GM12878 (cell line): ENCODE data around the gene DPH1. TPM values are rescaled to one million over a fixed set of nuclear protein-coding genes. Genes with fewer than 3 reads are reported as not detected.

Source experiments
- ATAC-seq: fragments of 200-7000 bp; cut with Tn5 transposase; 3 replicates; pipeline ENCODE4 v1.9.1; 2020; ENCODE audit warnings: mild to moderate bottlenecking, moderate library complexity
- BruUV-seq: library from RNA; stranded (reverse); fragments of 400-500 nt; replicated peaks from 2 replicates; lab custom pipeline; 2021; lab: Mats Ljungman, UMichigan
- CTCF ChIA-PET: fragments of 300-600 bp; sonication (Branson Sonifier 250); formaldehyde crosslinking; extraction: SDS; loops from one replicate; lab custom pipeline; 2021; ENCODE audit warnings: inconsistent platforms; lab: Yijun Ruan, JAX
- POLR2A ChIA-PET: fragments of 350-600 bp; formaldehyde crosslinking; extraction: SDS; loops from one replicate; lab custom pipeline; 2021; ENCODE audit warnings: inconsistent platforms; lab: Charles Lee
- RAD21 ChIA-PET: fragments of 300-600 bp; sonication (Branson Sonifier 250); formaldehyde crosslinking; loops from one replicate; lab custom pipeline; 2023; ENCODE audit warnings: antibody characterized with exemption; ENCODE audit not compliant: unreplicated experiment; lab: Charles Lee
- SMC1A ChIA-PET: fragments of 300-600 bp; sonication (Branson Sonifier 250); formaldehyde crosslinking; loops from one replicate; lab custom pipeline; 2023; ENCODE audit not compliant: unreplicated experiment, uncharacterized antibody; lab: Charles Lee
- DNase-seq: peaks from one replicate; pipeline ENCODE4 v3.0.0-alpha.2; 2011; ENCODE audit warnings: low read depth, low spot score
- FAIRE-seq: peaks from 3 replicates; lab custom pipeline; 2011; peaks lifted over from hg19 to GRCh38; lab: Jason Lieb, UNC
- H2AFZ ChIP-seq: 2 replicates; pipeline ENCODE4 v1.6.0; 2011; ENCODE audit warnings: low read depth, low read length, control low read depth; ENCODE audit not compliant: control insufficient read depth
- H3K27ac ChIP-seq: 2 replicates; pipeline ENCODE4 v1.5.1; 2011; ENCODE audit warnings: control low read depth; ENCODE audit not compliant: control insufficient read depth, insufficient read depth
- H3K27me3 ChIP-seq, 2 experiments: replicated peaks in 1 of 2; 2 replicates each; pipeline versions ENCODE4 v1.6.0 to v1.6.1; 2011; ENCODE audit warnings: low read length in 1 of 2; ENCODE audit not compliant: control insufficient read depth in 2 of 2, insufficient read depth in 2 of 2
- H3K36me3 ChIP-seq, 2 experiments: 2 replicates each; pipeline ENCODE4 v1.5.1; 2011; ENCODE audit warnings: low read length in 1 of 2; ENCODE audit not compliant: control insufficient read depth in 2 of 2, insufficient read depth in 2 of 2
- H3K4me1 ChIP-seq: 2 replicates; pipeline ENCODE4 v1.6.1; 2011; ENCODE audit warnings: mild to moderate bottlenecking, low read length, moderate library complexity, mixed read lengths; ENCODE audit not compliant: control insufficient read depth, insufficient read depth
- H3K4me2 ChIP-seq: 2 replicates; pipeline ENCODE4 v1.6.0; 2011; ENCODE audit warnings: control low read depth; ENCODE audit not compliant: control insufficient read depth, insufficient read depth
- H3K4me3 ChIP-seq: fragments of 200-600 bp; sonication (generic); 2 replicates; pipeline ENCODE4 v1.5.1; 2016
- H3K79me2 ChIP-seq: 2 replicates; pipeline ENCODE4 v1.6.0; 2011; ENCODE audit warnings: low read length; ENCODE audit not compliant: control insufficient read depth, insufficient read depth
- H3K9ac ChIP-seq: 2 replicates; pipeline ENCODE4 v1.8.0; 2011; ENCODE audit warnings: low read length, control low read depth, mixed read lengths; ENCODE audit not compliant: control insufficient read depth, insufficient read depth
- H3K9me3 ChIP-seq: replicated peaks from 3 replicates; pipeline ENCODE4 v1.5.1; 2011; ENCODE audit warnings: mild to moderate bottlenecking, low read length; ENCODE audit not compliant: control insufficient read depth, insufficient read depth
- H4K20me1 ChIP-seq: 2 replicates; pipeline ENCODE4 v1.6.0; 2011; ENCODE audit not compliant: control insufficient read depth, insufficient read depth
- EED ChIP-seq: sonication (generic); IDR thresholded peaks from 2 replicates; pipeline ENCODE4 v1.6.1; 2016; ENCODE audit warnings: antibody characterized with exemption, low read depth
- ETV6 ChIP-seq, 2 experiments: fragments of 450-650 bp in 1 of 2; IDR thresholded peaks in 1 of 2; conservative IDR thresholded peaks in 1 of 2; 2 replicates each; pipeline ENCODE4 v1.6.1; 2014; ENCODE audit warnings: antibody characterized with exemption in 1 of 2, borderline replicate concordance in 1 of 2, low read depth in 1 of 2, mild to moderate bottlenecking in 1 of 2, moderate library complexity in 1 of 2
- NR2C1 ChIP-seq: fragments of 450-650 bp; IDR thresholded peaks from 2 replicates; pipeline ENCODE4 v1.6.1; 2017; ENCODE audit warnings: antibody characterized with exemption, mild to moderate bottlenecking, moderate library complexity
- ZBTB33 ChIP-seq: fragments of 450-650 bp; IDR thresholded peaks from 2 replicates; pipeline ENCODE4 v1.6.1; 2017; ENCODE audit warnings: mild to moderate bottlenecking
- WGBS: methylation state at CpG from one replicate; pipeline ENCODE4 v1.1.6; 2016; ENCODE audit warnings: low lambda C conversion rate; ENCODE audit not compliant: insufficient replicate concordance, insufficient coverage; ENCODE audit errors: missing lambda C conversion rate; 5-methylcytosine and 5-hydroxymethylcytosine counted together
- in situ Hi-C: fragments of 300-500 bp; cut with MboI; formaldehyde crosslinking; loops from 9 replicates; pipeline ENCODE4 v1.14.3; 2018; ENCODE audit warnings: mixed read lengths
- intact Hi-C: fragments of 100-400 bp; cut with micrococcal nuclease; formaldehyde crosslinking; loops from one replicate; pipeline ENCODE4 v1.14.2; 2022; ENCODE audit not compliant: unreplicated experiment
- polyA plus RNA-seq, 11 experiments: library from polyadenylated mRNA; depleted of rRNA in 4 of 11; unstranded in 6 of 11; stranded (reverse) in 5 of 11; fragments of >200 nt; fragmentation: Nextera tagmentation in 4 of 11; fragmentation: Illumina TruSeq in 1 of 11; extraction: Ambion mirVana in 4 of 11; extraction: Trizol in 1 of 11; gene quantifications; 1 replicate in 1 of 11; 2 replicates in 10 of 11; pipeline versions ENCODE4 v1.2.1 to v1.2.3, GENCODE V29; 2011 to 2016; ENCODE audit warnings: inconsistent platforms in 2 of 11, missing spikeins in 2 of 11, low read depth in 1 of 11
- total RNA-seq, 4 experiments: library from RNA; depleted of rRNA in 3 of 4; stranded (reverse); fragments of >200 nt in 3 of 4; fragmentation: Illumina TruSeq in 1 of 4; extraction: Trizol in 1 of 4; gene quantifications; 2 replicates each; pipeline versions ENCODE4 v1.2.1 to v1.2.3, GENCODE V29; 2013 to 2021

Gene DPH1
- total and polyA plus RNA-seq, 10 of the 15 experiments (the other 5 are each of a cell fraction or from before 2014, with no cell fraction given), result 0.29 to 33.6 (median 20.2) TPM

- CTCF ChIA-PET, result interaction anchor here (0.8 kb wide), 1 partner anchor 107 kb away, joined by 3 read pairs; no protein-coding TSS in a partner anchor
- no peaks in the 10 kb centered on the region for H3K79me2 ChIP-seq
- no peak for FAIRE-seq
- BruUV-seq, result no TSS peak
- H3K36me3 ChIP-seq, result no peaks in the 10 kb centered on the region
- SMC1A ChIA-PET, result no interaction called here
- 83% methylated on average over 20 of the region's 20 CpGs for WGBS
- no peak for DNase-seq
- H3K9ac ChIP-seq, result no peak overlapping the region
- no peaks in the 10 kb centered on the region for H4K20me1 ChIP-seq
- TF ChIP-seq ETV6 (conservative IDR thresholded peaks at IDR 0.05 in 1 of 2, IDR thresholded peaks at IDR 0.05 in 1 of 2; ENCODE audit: borderline replicate concordance in 1 of 2, low read depth in 1 of 2) (no peak), EED (no peak), ZBTB33 (no peak), NR2C1 (no peak)
- ATAC-seq, result no peak
- H3K4me2 ChIP-seq, result no peak overlapping the region
- H3K4me3 ChIP-seq, result no peak overlapping the region
- H2AFZ ChIP-seq, result no peak overlapping the region
- intact Hi-C loops, result no loop called here
- peaks cover 10% of the 10 kb centered on the region for H3K4me1 ChIP-seq
- peaks cover 1 to 5% of the 10 kb centered on the region in 2 experiments; a peak in 3 of 4 replicates for H3K27me3 ChIP-seq
- no peak overlapping the region for H3K27ac ChIP-seq
- POLR2A ChIA-PET, result no interaction called here
- RAD21 ChIA-PET, result no interaction called here
- in situ Hi-C loops, result loop anchor here (25.0 kb wide), 1 partner anchor 104 kb away; no protein-coding TSS in a partner anchor
- no peaks in the 10 kb centered on the region; the same call in 2 of the 3 replicates for H3K9me3 ChIP-seq
Observed at GRCh38 chr17:2016494-2016893, 13.5 kb upstream of the DPH1 start.
